Activated CD8-positive, alpha-beta memory T cell treated with anti-CD3 and anti-CD28 coated beads, Interleukin-2, amount 50 U/mL, for 48 hours (primary cell): ENCODE measurements around the gene TMC4.
A peak's percentile ranks its signal among the peaks of the same experiment; 100 is the strongest.
"Not testable (repeated sequence)": the region's sequence is repeated elsewhere in the genome, so short reads cannot be mapped to it uniquely, and the experiment has no call there.

ENCODE experiments used
- DNase-seq: peaks from one replicate; pipeline ENCODE4 v3.0.0-alpha.2; 2020

Gene TMC4, protein sequence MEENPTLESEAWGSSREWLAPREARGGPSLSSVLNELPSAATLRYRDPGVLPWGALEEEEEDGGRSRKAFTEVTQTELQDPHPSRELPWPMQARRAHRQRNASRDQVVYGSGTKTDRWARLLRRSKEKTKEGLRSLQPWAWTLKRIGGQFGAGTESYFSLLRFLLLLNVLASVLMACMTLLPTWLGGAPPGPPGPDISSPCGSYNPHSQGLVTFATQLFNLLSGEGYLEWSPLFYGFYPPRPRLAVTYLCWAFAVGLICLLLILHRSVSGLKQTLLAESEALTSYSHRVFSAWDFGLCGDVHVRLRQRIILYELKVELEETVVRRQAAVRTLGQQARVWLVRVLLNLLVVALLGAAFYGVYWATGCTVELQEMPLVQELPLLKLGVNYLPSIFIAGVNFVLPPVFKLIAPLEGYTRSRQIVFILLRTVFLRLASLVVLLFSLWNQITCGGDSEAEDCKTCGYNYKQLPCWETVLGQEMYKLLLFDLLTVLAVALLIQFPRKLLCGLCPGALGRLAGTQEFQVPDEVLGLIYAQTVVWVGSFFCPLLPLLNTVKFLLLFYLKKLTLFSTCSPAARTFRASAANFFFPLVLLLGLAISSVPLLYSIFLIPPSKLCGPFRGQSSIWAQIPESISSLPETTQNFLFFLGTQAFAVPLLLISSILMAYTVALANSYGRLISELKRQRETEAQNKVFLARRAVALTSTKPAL

DNA sequence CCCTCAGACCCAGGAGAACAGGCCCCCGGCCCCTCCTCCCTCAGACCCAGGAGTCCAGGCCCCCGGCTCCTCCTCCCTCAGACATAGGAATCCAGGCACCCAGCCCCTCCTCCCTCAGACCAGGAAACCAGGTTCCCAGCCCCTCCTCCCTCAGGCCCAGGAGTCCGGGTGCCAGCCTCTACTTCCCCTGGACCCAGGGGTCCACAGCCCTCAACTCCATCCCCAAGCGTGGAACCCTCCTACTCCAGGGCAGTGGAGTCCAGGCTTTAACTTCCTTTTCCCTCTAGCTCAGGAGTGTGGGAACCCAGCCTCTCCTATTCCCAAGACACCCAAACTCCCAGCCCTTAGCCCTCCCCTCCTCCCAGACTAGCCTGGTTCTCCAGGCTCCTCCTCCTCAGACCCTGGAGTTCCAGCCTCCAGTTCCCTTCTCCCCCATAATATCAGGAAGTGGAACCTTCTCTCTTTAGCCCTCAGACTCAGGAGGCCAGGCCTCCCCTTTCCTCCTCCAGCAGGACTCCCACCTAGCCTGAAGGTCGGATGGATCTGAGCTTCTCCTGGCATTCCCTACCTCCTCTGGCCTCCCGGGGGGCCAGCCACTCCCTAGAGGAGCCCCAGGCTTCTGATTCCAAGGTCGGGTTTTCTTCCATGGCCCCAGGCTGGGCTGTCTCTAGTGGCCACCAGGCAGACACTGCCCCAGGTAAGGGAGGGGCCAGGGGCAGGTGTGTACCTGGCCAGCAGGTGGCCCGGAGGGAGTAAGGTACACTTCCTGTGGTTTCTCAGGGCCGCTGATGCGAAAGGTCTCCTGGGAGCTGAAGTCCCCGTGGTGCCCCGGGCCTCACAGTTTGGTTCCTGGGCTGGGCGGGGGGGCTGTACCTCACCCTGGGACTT is at the start of gene TMC4:
TSS of gene TMC4 (minus strand) at position 690 of the 888 bp plus-strand sequence. CDS start at position 647, 43 bp downstream.
- DNase-seq, result no peak

DNA sequence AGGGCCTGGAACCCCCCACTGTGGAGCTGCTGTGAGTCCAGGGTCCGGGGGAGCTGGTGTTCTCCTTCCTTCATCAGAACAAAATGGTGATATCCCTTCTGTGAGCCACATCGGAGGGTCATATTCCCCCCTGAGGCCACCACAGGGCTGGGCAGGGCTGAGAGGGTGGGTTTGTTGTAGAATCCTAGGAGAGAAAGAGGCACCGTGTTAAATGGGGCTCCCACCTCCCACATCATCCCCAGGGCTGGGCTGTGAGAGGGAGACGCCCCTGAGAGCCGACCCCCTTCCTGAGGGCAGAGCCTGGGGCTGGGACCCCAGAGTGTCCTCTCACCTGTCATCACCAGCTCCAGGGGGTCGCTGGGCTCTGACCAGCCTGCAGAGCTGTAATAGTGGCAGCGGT is 49.0 kb upstream of the TMC4 start:
- DNase-seq, result not testable (repeated sequence)

DNA sequence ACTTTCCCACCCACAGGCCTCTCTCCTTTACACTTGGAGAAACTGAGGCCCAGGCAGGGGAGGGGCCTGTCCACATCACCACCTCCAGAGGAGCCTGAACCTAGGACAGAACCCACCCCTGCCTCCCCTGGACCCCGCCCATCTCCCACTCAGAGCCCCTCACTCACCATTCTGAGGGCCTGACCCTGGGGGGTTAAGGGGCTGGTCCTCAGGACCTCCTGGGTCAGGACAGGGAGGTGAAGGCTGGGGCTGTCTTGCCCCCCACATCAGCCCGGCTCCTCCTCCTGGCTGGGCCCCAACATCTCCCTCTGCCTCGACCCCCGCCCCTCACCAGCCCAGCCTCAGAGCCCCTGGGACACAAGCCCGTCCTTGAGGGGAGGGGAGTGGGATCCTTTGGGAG is 46.7 kb upstream of the TMC4 start:
- DNase-seq, result not testable (repeated sequence)

DNA sequence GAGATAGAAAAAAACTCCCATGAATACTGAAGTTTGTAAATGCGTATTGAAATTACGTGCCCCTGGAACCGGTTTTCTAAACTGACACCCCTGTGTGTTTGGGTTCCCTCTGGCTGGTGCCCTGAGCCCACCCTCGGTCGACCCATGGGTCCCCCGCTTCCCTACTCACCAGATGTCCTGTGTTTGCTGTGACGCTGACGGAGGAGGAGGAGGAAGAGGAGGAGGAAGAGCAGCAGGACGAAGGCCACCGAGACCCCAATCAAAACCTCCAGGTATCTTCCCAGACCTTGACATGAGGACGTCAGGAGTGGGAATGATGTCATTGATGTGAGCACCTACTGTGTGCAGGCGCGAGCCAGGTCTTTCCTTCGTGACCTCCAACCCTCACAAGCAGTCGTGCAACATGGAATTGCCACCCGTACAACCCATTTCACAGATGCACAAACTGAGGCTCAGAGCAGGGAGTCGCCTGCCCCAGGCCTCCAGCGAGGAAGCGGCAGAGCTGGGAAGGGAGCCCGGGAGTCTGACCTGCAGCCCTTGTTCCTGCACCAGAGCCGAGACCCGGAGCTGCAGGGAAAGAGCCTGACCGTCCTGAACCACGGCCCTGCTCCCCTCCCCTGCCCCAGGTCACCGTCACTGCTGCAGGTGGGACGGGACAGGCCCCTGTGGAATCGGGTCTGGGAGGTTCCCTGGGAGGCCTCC is 46.2 kb upstream of the TMC4 start:
- DNase-seq, result no peak

DNA sequence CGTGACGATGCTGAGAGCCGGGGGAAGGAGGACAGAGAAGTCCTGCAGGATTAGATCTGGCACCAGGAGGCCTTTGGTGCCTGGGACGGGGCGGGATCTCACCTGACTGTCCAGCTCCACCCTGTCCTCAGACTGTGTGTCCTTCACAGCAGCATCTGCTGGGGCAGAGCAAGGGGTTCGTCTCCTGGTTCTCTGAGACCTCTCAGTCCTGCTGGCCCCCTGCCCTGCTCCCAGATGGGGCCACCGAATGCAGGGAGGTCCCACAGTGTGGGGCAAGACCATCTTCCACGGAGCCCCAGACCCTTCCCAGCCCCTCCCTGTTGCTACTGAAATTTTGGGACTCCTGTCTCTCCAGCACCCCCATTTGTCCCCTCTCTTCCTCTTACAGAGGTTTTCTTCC is 45.3 kb upstream of the TMC4 start:
- DNase-seq, result no peak

DNA sequence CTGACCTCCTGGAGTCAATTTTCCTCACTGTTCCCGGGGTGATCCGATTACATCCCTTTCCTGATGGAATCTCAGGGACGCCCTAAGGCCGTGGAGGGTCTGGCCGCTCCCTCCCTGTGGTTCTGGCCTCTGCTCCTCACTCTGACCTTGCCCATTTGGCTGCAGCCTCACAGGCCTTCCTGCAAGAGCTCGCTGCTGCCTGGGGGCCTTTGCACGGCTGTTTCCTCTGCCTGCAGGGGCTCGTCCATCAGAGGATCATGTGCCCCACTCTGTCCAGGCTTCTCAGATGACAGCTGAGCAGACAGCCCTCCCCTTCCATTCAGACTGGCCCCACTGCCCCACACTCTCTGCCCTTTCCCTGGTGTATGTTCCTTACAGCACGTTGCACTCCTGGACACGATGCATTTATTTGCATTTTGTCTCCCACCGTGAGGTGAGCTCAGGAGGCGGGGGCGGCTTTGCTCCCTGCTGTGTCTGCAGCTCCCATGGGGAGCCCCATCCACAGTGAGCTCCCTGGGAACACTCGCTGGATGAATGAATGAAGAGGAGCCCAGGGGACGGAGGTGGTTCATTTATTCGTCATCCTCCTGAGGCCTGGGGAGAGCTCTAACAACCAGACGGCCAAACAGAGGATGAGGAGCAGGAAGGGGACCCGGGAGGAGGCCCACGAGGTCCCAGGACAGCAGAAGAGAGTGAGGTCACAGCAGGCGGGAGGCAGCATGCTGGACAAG is 44.7 kb upstream of the TMC4 start:
- not testable (repeated sequence) for DNase-seq

DNA sequence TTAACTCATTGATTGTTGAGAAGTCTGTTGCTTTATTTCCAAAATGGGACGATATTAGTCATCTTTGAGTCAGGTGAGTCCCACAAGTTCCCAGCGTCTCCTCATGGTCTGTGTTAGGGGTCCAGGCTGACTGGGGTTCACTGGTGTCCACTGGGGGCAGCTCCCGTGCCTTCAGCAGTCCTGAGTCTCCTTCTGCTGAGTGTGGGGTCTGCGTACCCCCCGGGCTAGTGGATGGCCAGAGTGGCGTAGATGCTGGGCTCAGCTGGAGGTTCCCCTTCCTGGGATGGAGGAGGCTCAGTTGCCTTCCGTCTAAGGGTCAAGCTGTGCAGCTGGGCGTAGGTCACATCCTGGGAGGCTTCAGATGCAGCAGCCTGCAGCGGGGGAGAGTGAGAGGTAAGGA is 43.9 kb upstream of the TMC4 start:
- DNase-seq, result no peak

DNA sequence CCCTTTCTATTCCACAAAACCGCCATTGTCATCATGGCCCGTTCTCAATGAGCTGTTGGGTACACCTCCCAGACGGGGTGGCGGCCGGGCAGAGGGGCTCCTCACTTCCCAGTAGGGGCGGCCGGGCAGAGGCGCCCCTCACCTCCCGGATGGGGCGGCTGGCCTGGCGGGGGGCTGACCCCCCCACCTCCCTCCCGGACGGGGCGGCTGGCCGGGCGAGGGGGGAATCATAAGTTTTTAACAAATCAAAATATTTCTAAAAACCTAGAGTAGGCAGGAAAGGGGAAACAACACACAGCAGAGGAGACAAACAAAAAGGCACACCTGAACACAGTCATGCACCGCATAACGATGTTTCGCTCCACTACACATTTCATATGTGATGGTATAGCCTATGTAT is 41.8 kb upstream of the TMC4 start:
- not testable (repeated sequence) for DNase-seq

DNA sequence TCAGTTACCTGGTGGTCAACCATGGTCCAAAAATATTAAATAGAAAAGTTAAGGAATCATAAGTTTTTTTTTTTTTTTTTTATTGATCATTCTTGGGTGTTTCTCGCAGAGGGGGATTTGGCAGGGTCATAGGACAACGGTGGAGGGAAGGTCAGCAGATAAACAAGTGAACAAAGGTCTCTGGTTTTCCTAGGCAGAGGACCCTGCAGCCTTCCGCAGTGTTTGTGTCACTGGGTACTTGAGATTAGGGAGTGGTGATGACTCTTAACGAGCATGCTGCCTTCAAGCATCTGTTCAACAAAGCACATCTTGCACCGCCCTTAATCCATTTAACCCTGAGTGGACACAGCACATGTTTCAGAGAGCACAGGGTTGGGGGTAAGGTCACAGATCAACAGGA is 41.3 kb upstream of the TMC4 start:
- not testable (repeated sequence) for DNase-seq

DNA sequence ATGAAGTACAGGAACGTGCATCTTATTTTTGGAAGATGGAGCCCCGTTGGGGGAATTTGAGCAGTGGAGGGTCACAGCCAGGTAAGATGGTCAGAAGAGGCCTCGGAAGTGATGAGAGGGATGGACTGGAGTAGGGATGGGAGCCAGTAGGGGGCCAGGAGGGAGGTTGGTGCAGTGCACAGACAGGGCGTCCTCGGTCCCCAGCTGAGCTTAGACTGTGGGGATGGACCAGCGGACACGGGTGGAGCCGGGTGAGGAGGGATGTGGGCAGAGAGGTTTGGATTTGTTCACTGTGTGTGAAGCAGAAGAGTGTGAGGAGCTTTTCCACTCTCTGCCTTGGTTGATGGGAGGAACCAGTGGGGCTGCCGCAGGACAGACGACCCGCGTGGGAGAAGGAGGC is 38.3 kb upstream of the TMC4 start:
- DNase-seq, result no peak

DNA sequence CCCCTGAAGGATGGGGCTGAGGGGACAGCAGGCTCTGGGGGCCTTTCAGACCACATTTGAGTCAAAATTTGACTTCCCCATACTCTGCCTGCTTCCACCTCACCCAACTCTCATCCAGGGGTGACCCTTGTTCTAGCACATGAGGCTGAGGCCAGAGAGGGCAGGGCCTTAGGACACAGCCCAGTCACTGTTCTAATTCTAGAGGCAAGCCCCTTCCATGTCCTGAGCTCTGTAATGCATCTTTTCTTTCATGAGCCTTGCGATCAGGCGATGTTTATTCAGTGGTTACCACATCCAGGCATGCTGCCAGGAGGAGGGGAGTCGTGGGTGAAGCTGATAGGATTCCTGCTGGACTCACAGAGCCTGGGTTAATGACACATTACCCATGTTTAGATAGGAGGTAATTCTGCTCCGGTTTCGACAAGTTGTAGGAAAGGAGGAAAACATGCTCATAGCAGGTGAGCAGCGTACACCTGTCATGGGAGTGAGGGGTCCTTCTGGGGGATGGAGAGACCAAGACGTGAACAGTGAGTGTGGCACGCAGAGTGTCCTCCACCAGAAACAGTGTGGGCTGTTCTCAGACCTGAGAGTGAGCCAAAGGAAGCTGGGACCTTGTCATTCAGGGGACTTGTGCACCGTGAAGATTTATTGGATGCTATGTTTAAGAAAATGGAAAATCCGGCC is 37.0 kb upstream of the TMC4 start:
- no peak for DNase-seq

DNA sequence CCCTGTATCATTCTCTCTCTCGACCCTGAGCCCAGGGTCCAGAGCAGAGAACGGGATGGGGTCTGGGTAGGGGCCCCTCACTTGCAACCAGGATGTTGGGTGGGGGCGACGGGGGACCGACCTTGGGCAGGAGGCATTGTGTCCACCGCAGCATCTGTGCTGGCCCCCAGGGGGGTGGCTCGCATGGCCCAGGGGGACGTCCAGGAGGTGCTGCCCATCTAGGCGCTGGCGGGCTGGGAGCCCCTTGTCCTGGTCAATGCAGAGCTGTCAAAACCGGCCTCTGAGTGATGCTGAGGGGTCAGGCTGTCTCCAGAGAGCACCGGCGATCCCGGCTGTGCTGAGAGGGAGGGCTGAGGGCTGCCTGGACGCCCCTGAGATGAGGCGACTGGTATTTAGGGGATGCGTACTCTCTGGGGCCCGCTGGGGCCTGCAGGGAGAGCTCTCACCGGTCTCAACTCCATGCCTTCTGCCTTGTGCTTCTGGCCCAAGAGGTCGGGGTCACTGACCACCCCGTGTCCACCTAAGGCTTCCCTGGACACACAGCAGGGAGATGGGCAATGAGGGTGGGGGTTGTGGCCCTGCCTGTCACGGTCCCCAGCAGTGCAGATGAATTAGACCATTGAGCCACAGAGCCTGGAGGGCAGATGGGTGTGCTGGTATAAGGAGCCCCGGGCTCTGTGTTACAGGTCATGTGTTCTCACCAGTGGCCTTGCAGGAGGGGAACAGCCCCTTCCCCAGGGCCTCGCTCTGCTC is 36.3 kb upstream of the TMC4 start:
- peak; percentile 84 for DNase-seq

DNA sequence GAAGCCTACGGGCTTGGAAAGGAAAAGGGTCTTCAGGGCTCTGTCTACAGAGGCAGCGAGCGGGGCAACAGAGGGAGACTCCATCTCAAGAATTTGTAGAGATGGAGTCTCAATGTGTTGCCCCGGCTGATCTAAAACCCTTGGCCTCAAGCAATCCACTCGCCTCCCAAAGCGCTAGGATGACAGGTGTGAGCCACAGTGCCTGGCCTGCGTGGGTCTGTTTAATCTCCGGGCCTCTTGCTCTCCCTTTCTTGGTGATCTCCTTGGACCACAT is 35.8 kb upstream of the TMC4 start:
- peak; percentile 86 for DNase-seq

DNA sequence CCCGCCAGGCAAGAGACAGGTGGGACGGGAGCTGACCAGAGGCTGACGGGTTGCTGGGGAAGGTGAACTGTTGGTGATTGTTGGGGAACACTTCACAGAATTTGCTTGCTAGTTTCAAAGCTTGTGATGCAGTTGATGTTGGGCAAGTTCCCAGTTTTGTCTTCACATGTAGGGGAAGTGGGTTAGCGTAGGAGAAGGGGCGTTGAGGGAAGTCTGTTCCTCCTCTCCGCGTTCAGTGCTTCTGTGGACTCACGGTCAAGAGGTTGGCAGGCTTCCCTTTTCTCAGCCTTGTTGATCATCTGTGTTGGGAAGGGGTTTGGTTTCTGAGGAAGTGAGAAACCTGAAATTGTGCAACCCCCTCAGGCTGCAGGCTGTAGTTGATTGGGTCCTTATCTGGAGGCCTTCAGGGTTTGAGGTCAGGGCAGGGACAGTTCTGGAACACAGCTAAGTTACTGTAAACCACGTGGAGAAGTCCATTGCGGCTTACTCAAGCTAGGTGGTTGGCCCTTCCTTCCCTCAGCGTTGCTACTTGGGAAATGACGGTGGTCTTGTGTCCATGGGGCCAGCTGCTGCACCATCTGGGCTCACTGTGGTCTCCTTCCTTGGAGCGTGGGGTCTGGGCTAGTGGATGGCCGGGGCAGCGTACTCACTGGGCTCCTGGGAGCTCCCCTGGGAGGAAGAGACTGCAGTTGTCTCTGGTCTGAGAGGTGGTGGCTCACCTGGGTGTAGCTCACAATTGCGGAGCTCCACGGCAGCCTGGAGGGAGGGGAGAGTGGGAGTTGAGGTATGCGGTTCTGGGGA is 35.2 kb upstream of the TMC4 start:
- DNase-seq, result peak; percentile 84

DNA sequence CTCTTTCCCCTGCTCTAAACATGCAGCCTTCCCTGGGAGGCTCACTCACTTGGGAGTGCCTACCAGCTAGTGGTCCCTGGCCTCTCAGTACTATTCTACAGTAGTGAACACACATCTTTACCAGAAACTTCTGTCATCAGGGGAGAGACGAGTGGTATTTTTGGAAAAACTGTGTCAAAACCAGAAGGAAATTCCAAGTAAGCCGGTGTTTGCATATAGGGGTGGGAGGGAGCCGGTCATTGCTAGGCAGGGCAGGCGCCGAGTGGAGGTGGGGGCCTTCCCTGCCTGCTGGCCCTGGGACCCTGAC is 34.7 kb upstream of the TMC4 start:
- no peak for DNase-seq

DNA sequence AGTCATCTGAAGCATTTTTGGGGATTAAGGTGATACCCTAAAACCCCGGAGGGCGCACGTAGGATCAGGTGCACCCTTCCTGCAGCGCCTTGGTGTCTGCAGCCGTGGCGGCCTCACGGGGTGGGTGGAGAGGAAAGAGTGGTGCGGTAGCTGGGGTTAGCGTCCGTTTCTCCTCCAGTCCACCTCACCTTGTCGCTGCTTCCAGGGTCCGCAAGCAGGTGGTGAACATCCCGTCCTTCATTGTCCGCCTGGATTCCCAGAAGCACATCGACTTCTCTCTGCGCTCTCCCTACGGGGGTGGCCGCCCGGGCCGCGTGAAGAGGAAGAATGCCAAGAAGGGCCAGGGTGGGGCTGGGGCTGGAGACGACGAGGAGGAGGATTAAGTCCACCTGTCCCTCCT is 34.2 kb upstream of the TMC4 start:
- peak; percentile 72 for DNase-seq

DNA sequence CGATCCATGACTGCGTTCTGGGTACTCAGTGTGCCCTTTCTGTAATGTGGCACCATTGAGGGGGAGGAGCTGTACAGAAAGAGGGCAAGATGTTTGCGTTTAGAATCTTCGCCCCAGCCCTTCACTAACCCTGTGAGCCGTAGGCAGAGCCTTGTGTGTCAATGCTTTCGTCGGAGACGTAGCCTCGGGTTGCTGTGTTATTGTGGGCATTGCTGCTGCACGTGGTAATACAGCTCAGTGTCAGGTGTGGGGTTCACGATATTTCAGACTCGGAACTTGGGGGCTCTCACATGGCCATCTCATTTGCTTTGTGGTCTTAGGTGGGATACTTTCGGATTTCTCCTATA is 33.8 kb upstream of the TMC4 start:
- peak; percentile 71 for DNase-seq

DNA sequence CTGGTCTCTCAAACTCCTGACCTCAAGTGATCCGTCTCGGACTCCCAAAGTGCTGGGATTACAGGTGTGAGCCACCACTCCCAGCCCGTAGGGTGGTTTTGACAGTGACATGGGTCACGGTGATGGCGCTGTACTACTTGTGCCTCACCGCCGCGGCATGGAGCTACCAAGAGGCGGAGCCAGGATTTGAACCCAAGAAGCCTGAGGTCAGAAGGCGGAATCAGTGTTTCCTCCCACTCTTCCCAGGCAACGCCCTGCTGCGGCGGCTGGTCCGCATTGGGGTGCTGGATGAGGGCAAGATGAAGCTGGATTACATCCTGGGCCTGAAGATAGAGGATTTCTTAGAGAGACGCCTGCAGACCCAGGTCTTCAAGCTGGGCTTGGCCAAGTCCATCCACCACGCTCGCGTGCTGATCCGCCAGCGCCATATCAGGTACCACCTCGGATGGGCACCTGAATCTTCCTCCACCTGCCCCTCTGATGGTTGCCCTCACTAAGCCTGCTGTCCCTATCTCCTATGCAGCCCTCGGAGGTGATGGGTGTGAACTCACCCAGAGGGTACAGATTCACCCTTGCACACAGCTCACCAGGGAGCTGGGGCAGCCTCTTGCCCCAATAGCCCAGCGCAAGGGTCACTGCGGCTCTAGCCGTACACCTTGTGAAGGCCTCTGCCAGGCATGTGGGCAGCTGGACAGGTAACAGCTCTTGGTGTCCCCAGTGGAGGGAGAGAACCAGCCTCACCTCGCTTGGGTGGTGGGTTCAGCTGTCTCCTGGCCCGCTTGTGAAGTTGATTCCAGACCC is 33.3 kb upstream of the TMC4 start:
- DNase-seq, result no peak

DNA sequence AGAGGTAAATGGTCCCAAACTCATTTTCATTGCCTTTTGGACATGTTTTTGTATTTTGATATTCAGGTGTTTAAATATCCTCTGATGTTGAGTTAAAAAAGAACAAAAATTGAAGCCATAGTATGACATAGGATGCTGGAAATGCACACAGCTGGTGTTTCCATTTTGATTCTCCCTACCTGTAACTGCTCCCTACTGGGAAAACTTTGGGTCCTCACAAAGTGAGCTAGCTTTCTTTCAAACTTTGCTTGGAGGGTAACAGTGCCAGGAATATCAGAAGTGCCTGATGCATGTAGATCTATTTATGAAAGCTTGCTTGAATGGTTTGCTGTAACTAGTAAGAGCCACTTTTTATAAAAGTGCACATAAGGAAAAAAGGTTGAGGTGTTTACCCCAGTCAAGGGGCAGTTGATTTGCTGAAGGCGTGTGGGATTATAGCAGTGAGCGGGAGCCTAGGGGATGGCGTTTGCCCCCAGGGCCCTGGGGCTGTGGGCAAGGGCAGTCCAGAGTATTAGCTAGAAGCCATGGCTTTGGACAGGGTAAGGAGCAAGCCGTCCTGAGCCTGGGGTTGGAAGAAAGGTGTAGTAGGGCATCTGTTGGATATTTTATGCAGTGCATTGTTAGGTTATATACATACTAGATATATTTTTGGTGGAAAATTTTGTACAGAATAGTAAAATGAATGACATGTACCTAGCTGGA is 32.0 kb upstream of the TMC4 start:
- DNase-seq, result no peak
